PC-9 (cell line): ENCODE results near the gene ABCC12.

Source experiments
- EZH2 ChIP-seq: fragments of 200-600 bp; sonication (generic); IDR thresholded peaks from 2 replicates; pipeline ENCODE4 v1.8.0; 2017; ENCODE audit warnings: antibody characterized with exemption, low read depth
- TF ChIP-seq, protein P1 (sequence below): fragments of 200-600 bp; sonication (generic); conservative IDR thresholded peaks from 2 replicates; pipeline ENCODE4 v1.6.1; 2017; ENCODE audit warnings: mixed run types, antibody characterized with exemption, mild to moderate bottlenecking, moderate library complexity

DNA sequence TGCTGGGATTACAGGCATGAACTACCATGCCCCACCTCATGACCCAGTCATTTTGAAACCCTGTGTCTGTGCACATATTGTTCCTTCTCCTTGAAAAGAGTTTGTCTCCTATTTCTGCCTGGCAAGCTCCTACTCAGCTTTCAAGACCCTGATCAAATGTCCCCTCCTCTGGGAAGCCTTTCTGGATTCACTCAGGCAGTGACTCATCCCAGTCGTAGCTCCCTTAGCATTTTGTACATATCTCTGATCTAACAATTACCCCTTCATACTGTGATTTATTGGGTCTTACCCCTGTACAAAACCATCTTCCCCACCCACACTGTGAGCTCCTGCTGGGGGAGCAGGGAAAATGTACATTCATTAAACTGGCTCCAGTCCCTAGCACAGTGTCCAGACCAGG lies 18.1 kb upstream of the ABCC12 start:
- TF ChIP-seq, protein P1, sequence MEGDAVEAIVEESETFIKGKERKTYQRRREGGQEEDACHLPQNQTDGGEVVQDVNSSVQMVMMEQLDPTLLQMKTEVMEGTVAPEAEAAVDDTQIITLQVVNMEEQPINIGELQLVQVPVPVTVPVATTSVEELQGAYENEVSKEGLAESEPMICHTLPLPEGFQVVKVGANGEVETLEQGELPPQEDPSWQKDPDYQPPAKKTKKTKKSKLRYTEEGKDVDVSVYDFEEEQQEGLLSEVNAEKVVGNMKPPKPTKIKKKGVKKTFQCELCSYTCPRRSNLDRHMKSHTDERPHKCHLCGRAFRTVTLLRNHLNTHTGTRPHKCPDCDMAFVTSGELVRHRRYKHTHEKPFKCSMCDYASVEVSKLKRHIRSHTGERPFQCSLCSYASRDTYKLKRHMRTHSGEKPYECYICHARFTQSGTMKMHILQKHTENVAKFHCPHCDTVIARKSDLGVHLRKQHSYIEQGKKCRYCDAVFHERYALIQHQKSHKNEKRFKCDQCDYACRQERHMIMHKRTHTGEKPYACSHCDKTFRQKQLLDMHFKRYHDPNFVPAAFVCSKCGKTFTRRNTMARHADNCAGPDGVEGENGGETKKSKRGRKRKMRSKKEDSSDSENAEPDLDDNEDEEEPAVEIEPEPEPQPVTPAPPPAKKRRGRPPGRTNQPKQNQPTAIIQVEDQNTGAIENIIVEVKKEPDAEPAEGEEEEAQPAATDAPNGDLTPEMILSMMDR = no peak
- TF ChIP-seq EZH2 = no peak
